Activated CD8-positive, alpha-beta memory T cell treated with anti-CD3 and anti-CD28 coated beads for 24 hours (primary cell): ENCODE measurements around the gene INTS1.

Experiments
- DNase-seq: peaks from one replicate; pipeline ENCODE4 v3.0.0-alpha.2; 2020

INTS1 gene

DNA sequence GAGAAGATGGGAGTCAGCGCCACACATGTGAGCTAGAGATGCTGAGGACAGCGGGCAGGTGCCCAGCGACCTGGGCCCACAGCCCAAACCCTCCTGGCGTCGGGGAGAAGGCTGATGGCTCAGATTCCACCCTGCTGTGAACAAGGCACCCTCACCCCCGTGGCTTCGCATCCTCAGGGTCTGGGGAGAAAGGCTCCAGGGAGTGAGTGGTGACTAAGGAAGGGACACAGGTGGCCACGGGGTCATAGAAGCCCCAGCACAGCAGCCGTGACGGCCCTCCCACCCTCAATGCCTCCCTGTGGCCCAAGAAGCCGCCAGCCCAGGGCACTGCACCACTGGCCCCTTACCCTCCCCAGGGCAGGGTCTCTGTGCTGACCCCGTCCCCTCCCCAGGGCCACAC, 19.6 kb downstream of the INTS1 start:
- no peak for DNase-seq

DNA sequence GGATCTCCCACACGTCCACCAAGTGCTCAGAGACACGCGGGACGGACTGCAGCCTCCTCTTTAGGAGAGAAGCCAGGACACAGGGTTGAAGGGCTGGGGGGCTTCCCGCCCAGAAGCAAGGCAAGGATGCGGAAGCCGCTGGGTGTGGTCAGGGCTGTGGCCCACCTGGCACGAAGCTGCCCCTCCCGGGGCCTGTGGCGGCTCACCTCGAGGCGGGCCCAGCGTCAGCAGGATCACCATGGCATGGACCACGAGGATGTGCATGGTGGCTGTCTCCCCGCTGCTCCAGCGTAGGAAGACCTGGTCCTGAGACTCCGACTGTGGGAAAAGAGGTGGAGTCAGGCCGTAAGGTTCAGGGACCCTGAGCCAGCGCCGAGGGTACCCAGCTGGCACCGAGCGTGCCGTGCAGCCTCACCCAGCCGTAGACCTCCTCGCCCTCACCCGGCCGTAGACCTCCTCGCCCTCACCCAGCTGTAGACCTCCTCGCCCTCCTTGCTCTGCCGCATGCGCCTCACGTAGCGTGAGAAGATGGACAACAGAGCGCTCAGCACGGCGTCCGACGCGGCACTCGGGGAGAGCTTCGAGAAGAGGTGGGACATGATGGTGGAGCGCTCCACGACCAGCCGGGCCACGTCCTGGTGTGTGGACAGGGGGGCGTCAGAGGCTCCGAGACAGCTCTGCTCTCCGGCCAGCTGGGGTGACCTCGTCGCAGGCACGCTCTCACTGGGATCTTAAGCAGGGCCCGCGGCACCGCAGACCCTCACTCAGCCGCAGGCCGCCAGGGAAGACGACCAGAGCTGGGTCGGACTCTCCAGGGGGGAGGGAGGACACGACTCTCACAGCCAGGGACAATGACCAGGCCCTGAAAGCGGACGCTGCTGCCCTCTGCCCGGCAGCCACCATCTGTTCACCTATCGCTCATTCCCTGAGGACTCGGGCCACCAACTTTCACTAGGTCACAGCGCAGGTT, 20.4 kb downstream of the INTS1 start:
- no peak for DNase-seq

DNA sequence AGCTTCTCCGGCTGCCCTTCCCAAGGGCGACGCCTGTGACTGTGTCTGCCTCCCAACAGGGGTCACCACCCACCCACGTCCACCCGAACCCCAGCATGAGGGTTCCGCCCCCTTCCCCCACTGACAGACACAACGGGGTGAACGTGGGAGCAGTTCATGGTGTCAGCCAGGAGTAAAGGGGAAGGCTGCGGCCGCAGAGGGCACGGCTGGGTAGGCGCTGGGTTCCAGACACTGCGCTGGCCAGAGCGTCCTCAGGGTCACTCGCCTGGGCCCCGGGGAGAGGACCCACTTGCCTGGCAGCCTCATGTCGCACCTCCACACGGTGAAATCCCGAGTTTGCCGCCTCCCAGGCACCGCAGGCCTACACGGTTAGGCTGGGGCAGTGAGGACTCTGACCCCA, 21.1 kb downstream of the INTS1 start:
- DNase-seq = no peak

DNA sequence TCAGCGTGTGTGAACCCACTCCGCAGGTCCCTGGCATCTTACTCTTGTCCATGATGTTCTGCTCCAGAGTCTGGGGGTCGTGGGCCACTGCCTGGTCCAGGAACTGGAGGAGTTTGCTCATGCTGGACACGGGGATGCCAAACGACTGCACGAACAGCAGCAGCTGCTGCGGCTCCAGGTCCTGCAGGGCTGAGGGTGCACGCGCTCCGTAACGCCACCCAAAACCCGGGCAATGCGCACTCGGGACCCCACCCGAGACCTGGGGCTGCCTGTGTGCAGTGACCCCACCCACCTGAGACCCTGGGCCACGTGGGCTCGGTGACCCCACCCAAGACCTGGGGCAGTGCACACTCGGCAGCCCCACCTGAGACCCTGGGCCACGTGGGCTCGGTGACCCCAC, 22.9 kb downstream of the INTS1 start:
- DNase-seq = no peak

DNA sequence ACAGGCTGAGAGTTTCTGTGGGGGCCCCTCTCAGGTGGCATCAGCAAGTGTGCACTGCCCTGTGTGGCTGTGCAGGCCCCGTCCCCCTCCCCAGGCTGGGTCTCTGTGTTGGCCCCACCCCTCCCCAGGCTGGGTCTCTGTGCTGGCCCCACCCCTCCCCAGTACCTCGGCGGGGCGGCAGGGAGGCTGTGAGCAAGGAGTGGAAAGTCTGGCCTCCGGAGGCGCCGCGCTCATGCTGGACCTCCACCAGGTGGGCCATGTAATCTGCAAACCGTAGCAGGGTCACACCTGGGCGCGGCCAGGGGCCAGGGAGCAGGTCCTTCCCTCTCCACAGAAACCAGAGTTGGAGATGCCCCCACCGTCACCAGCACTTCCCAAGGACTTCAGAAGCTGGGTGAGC, 23.5 kb downstream of the INTS1 start:
- no peak for DNase-seq

DNA sequence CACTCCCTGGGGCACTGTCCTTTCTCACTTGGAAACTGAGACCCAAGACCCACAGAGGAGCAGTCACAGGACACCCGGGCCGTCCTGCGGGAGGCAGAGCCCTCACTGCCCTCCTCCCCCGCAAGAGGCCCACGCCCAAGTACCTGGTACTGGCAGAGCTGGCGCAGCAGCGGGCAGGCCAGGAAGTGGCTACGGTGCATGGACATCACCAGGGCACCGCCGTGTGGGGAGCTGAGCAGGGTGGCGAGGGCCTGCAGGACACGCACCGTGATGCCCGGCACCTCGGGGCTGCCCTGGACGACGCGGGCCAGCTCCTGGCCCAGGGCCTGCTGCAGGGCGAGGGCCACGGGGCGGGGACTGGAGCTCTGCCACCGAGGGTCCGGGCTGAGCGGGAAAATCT, 24.9 kb downstream of the INTS1 start:
- DNase-seq = no peak

DNA sequence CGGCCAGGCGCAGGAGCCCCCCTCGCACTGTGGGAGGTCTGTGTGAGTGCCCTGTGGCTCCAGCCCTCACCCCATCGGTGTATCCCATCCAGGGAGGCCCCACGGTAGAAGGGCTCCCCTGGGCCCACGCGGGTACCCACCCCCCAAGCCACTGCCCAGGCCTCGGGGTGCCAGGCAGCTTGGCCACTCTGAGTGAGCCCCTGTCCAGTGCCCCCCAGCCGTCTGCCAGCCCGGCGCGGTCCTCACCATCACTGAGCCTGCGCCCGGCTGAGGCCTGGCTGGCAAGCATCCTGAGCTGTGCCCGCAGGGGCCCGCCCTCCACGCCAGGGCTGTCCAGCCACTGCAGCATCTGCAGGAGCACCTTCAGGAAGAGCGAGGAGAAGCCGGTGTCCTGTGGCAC, 25.7 kb downstream of the INTS1 start:
- DNase-seq = no peak

DNA sequence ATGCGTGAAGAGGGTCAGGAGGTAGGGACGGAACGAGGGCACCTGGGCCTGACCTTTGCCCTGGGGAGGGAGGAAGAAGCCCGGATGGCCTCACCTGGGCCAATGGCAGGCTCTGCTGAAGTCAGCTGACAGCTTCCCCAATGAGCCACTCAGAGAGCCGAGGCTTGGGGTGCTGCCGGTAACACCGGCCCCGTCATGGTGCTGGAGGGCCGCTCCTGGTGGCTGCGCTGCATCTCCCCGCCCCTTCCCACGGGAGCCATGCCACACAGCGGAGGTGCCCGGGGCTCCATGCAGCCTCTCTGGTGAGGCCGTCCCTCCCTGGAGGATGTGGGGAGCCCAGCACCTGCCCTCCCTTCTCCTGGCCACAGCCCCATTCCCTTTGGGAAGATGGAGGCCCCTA, 27.3 kb downstream of the INTS1 start:
- no peak for DNase-seq

DNA sequence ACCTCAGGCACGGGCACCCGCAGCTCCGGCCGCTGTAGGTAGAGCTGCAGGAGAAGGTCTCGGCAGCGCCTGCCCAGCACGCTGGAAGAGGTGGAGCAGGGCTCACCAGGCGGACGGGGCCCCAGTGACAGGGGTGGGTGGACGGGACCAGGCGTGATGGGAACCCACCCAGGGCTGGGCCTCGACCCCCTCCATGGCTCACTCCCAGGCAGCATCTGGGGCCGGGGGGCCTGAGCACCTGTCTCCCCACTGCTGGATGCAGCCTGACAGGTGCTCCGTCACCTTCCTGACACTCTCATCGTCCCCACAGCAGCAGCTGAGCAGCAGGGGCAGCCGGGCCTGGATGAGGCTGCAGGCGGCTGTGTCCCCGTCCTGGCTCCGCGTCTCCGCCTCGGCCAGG, 28.2 kb downstream of the INTS1 start:
- no peak for DNase-seq

DNA sequence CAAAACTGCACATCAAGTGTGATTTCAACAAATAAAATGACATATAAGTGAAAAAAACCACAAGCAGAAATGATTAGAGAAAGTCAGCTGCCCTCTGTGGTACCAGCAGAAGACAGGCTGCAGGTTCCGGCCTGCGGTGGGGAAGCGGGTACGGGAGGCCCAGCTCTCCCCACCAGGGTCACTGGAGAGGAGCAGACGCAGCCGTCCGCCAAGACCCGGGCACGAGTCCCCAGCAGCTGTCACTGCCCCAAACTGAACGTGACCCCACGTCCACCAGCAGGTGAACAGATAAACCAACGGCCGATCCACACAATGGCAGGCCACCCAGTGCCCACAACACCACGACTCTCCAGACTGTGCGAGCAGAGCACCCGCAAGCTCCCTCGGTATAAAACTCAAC, 28.8 kb downstream of the INTS1 start:
- no peak for DNase-seq

DNA sequence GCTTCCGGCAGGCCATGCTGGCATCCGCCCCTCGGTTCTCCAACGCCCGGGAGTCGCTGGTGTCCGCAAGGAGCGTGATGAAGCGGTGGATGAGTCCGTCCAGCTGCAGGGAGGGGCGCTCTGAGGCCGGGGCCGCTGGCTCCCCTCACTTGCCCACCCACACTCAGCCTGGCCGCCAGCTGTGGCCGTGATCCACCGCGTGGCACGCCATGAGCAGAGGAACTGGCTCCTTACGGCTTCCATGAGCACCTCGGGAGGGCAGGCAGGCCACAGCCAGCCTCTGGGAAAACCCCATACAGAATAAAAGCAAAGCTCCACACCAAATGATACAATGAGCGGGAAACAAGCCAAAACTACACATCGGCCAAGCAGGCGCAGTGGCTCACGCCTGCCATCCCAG, 29.5 kb downstream of the INTS1 start:
- no peak for DNase-seq

DNA sequence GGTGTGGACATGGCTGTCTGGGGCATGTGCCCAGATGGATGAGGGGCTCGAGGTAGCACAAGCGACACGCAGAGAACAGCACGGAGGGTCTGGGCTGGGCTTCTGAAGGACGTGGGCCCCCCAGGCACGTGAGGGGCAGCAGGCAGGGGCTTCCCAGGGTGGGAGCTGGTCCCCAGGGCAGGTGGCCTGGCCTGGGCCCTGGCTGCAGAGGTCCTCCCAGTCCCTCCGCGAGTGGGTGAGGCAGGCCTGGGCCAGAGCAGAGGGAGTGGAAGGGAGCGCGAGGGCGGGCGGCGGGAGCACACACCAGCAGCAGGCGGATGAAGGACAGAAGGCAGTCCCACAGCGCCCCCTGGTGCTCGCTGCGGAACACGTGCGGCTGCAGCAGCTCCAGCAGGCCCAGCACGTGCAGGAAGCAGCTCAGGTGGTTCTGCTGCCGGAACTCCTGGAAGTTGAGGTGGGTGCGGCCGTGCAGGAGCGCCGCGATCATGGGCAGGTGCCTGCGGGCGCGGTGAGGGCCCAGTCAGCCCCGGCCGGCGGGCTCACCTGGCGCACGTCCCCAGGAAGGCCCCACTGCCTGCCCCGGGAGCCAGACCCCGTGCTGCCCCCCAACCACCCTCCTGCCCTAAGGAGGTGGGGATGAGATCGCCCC, 30.2 kb downstream of the INTS1 start:
- DNase-seq = peak; percentile 94

DNA sequence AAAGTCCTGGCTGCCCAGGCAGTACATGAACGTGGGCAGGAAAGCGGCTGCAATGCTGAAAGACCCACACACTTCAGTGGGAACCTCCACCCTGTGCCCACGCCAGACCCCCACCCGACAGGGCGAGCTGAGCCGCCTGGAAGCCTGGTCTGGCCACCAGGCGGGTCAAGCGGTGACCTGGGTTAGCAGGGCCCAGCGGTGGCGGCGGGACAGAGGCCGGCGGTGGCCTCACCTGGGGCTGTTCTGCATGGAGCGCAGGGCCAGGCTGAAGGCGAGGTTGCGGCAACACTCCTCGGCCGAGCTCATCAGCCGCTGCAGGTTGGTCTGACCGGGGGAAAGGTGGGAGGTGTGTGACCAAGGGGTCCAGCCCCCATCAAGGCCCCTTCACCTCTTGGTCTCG, 33.3 kb downstream of the INTS1 start:
- DNase-seq = no peak

DNA sequence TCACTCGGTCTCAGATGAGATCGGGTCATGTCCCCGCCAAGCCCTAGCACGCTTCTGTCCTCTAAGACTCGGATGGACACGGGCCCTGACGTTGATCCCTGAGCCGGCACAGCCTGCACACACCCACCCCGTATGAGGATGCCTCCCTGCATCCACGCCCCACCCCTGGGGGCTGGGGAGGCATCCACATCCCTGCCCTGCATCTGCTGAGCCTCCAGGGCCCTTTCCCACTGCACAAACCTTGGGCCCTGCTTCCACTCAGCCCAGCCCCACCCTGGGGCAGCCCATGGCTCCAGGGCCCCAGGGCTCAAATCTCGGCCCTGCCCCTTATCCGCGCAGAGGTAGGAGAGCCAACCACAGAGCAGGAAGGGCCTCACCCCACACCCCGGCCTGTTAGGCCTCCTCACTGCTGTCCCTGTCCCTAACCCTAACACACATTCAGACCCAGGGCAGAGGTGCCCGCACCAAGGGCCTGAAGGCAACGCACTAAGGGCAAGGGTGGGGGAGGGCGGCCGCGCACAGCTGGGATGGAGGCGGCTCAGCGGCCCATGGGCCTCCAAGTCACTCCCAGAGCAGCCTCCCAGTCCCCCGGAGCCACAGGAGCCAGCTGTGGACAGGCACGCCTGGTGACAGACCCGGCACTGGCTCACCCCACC, 35.4 kb downstream of the INTS1 start:
- no peak for DNase-seq

DNA sequence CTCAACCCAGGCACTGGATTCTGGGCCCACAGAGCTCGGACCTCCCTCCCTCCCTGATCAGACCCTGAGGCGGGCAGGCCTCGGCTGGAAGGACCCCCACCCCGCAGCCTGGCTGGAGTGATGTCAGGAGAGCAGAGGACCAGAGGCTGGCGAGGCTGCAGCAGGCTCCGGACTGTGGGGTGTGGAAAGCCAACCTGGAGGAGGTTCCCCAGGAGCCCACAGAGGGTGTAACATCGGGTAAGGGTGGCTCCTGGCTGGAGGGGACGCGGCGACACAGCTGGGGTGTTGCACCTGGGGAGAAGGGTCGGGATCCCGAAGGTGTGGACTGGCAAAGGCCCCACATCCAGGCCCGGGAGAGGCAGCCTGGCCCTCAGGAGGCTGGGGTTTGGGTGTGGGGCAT, 36.0 kb downstream of the INTS1 start:
- no peak for DNase-seq

DNA sequence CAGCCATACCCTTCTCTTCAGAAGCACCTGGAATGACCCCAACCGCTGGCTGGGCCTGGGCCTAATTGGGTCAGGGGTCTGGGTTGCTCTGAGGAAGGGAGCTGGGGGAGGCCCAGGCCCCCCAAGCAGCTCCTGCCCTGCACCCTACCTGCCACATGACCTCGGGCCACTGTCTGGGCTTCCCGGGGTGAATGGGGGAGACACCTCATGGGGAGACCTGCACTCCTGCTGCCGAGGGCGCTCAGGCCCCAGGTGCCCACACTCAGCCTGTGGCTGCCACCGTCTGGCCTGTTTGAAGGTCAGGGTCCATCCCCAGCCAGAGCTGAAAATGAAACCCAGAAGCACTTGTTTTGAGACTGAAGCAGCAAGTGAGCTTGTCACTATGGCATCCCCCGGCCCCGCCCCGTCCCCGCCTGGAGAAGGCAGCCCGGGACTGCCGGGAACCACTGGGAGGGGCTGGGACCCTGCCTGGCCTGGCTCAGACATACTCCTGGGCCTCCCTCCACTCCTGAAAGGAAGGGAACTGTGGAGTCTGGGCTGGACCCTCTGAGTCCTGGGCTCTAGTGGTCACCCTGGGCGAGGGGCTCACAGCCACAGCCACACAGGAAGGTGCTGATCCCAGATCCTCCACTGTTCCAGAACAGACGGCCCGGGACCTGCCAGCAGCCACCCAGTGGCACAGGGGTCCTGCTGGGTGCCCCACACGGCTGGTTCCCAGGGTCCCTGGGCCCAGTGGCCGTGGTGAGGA, 37.5 kb downstream of the INTS1 start:
- no peak for DNase-seq

DNA sequence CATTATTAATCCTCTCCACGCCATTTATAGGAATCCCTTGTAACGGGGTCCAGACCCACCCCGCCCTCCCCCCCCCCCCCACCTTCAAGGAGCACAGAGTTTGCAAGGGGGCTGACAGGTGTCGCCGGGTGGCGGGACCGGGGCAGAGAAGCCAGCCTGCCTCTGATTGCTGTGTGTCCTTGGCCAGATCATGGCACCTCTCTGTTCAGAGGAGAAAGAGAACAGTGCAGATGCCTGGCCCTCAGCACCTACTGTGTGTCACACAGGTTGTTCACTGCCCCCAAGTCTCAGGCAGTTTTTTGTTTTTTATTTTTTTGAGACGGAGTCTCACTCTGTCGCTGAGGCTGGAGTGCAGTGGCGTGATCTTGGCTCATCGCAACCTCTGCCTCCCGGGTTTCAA, 39.5 kb downstream of the INTS1 start:
- no peak for DNase-seq

DNA sequence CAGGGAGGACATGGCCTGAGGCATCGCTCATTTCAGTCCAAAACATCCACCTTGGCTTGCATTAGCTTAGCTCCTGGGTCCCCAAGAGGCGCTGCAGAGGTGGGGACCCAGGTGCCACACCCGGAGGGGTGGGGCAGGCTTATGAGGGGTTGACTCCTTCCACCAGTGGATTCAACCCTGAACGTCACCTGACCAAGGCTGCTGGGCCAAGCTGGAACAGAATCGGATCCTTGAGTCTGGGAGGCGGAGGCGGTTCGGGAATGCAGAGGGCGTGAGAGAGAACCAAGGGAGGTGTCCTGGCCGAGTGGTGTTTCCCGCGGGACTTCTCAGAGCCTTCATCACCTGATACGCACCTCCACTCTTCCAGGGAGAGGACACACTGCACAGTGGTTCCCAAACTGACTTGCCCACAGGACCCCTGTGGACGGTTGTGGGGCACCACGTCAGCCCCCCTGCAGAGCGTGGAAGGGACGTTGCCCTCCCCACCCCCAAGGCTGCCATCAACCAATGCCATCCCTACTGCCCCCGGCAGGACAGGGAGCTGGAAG, 40.4 kb downstream of the INTS1 start:
- no peak for DNase-seq

DNA sequence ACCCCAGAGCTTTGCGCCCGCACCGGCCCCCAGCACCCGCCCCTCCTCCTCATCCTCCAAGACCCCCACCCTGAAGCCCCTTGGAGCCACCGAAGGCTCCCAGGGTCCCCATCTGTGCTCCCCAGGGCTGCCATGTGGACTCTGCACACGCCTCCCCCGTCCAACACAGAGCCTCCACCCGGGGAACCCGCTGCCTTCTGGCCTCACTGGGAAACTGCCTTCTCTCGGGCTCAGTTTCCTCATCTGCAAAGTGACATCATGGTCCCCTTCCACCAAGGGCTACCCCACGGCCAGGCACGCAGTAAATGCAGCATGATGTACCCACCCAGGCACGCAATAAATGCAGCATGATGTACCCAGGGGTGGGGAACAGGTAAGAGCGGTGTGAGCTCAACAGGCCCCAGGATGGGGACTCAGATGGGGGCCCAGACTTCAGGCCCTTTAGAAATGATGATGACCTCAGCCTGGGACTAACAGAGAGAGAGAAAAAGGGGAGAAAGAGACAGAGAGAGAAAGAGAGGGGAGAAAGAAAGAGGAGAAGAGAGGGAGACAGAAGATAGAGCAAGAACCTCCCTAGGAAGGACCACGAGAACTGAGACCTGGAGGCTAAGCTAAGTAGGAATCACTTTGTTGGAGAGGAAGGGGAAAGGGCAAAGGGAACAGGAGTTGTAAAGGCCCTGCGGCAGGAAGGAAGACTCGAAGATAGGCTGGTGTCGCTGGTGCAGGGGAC, 42.4 kb downstream of the INTS1 start:
- DNase-seq = no peak

DNA sequence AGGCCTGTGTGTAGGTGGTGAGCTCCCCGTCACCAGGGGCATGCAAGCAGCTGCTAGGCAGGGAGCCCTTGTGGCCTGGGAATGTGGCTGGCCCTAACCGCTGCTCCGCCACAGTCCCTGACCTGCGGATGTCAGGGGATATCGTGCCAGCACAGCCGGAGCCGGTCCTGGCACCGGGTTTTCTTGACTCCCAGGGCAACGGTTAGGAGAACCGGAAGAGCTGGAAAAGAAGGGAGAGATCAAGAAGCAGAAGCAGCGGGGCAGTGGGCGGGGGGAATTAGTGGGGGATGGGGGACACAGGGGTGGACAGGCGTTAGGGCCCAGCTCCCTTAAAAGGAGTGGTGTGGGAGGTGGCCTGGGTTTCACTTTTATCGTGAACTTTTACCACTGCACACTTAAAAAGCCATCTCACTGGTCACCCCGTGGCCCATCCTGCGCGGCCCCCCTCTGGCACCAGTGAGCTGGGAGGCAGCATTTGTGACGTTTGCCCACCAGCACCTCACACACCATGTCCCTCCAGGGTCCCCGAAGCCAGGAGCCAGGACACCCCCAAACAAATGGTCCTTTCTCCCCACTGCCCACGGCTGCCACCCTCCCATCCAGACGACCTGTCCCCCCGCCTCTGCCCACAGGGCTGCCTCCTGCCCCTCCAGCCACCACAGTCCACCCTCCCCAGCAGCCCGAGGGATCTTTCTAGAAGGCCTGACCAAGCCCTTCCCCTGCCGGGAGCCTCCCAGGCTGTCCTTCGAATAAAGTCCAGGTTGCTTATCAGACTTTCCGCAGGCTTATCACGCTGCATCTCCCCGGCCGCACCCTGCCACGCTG, 43.2 kb downstream of the INTS1 start:
- no peak for DNase-seq
